CD14-positive monocyte (primary cell): ENCODE data around the gene CPA4. TPM values are rescaled to one million over a fixed set of nuclear protein-coding genes. Genes with fewer than 3 reads are reported as not detected.

Experiments
- DNase-seq, 3 donors: peaks; one replicate each; pipeline ENCODE4 v3.0.0-alpha.2; 2011 to 2022
- H2AFZ ChIP-seq: 2 replicates; pipeline ENCODE4 v1.6.0; 2012; ENCODE audit warnings: mild to moderate bottlenecking, low read depth, low read length, inconsistent platforms; ENCODE audit not compliant: insufficient read depth, poor library complexity, severe bottlenecking
- H3K27ac ChIP-seq, 2 donors: 1 replicate in 1 of 2; 2 replicates in 1 of 2; pipeline ENCODE4 v1.5.1; 2012 to 2013; ENCODE audit warnings: low read length in 2 of 2, control low read depth in 1 of 2, inconsistent platforms in 1 of 2, low read depth in 1 of 2, mild to moderate bottlenecking in 1 of 2
- H3K27me3 ChIP-seq, 2 donors: one replicate each; pipeline versions ENCODE4 v1.6.0 to v1.6.1; 2011 to 2013; ENCODE audit warnings: low read length in 2 of 2; ENCODE audit not compliant: control insufficient read depth in 2 of 2, insufficient read depth in 2 of 2
- H3K36me3 ChIP-seq, 2 donors: replicated peaks in 1 of 2; 1 replicate in 1 of 2; 2 replicates in 1 of 2; pipeline versions ENCODE4 v1.5.1 to v1.6.1; 2012 to 2013; ENCODE audit warnings: low read length in 2 of 2, control low read depth in 1 of 2, inconsistent platforms in 1 of 2, mild to moderate bottlenecking in 1 of 2; ENCODE audit not compliant: insufficient read depth in 2 of 2, control insufficient read depth in 1 of 2
- H3K4me1 ChIP-seq, 2 donors: 1 replicate in 1 of 2; 2 replicates in 1 of 2; pipeline versions ENCODE4 v1.5.1 to v1.6.1; 2012 to 2013; ENCODE audit warnings: low read length in 2 of 2, control low read depth in 1 of 2, inconsistent platforms in 1 of 2, mild to moderate bottlenecking in 1 of 2, moderate library complexity in 1 of 2; ENCODE audit not compliant: insufficient read depth in 2 of 2, control insufficient read depth in 1 of 2
- H3K4me2 ChIP-seq: replicated peaks from 2 replicates; pipeline ENCODE3; 2012; ENCODE audit warnings: low read length, moderate library complexity, mild to moderate bottlenecking; ENCODE audit not compliant: poor library complexity, severe bottlenecking; ENCODE audit errors: extremely low read depth
- H3K4me3 ChIP-seq, 3 experiments: fragments of 200-600 bp in 1 of 3; sonication (generic) in 1 of 3; replicated peaks in 1 of 3; 1 replicate in 2 of 3; 2 replicates in 1 of 3; pipeline ENCODE4 v1.5.1; 2011 to 2013; ENCODE audit warnings: low read length in 3 of 3, mild to moderate bottlenecking in 3 of 3, control low read depth in 2 of 3, low read depth in 2 of 3, inconsistent platforms in 1 of 3, moderate library complexity in 1 of 3
- H3K79me2 ChIP-seq: 2 replicates; pipeline ENCODE4 v1.6.0; 2012; ENCODE audit warnings: mild to moderate bottlenecking, control low read depth, inconsistent platforms, low read length, moderate library complexity; ENCODE audit not compliant: insufficient read depth
- H3K9ac ChIP-seq: 2 replicates; pipeline ENCODE4 v1.6.0; 2017; ENCODE audit warnings: low read length, mild to moderate bottlenecking; ENCODE audit not compliant: insufficient read depth, poor library complexity, severe bottlenecking
- H3K9me3 ChIP-seq, 2 donors: replicated peaks in 1 of 2; 1 replicate in 1 of 2; 2 replicates in 1 of 2; pipeline versions ENCODE4 v1.5.1 to v1.6.1; 2012 to 2013; ENCODE audit warnings: low read length in 2 of 2, control low read depth in 1 of 2; ENCODE audit not compliant: control insufficient read depth in 1 of 2, insufficient read depth in 1 of 2
- H4K20me1 ChIP-seq: 2 replicates; pipeline ENCODE4 v1.6.0; 2012; ENCODE audit warnings: mild to moderate bottlenecking, low read length, control low read depth, moderate library complexity; ENCODE audit not compliant: insufficient read depth
- H3K27ac Mint-ChIP-seq, 7 donors: one replicate each; pipeline ENCODE4 v1.8.0; 2020; ENCODE audit warnings: mild to moderate bottlenecking in 7 of 7, mixed read lengths in 7 of 7, moderate library complexity in 6 of 7, inconsistent platforms in 2 of 7
- H3K27me3 Mint-ChIP-seq, 3 donors: one replicate each; pipeline ENCODE4 v1.8.0; 2021 to 2022; ENCODE audit warnings: low read depth in 3 of 3, mild to moderate bottlenecking in 3 of 3, mixed read lengths in 3 of 3, moderate library complexity in 3 of 3, inconsistent platforms in 1 of 3
- H3K36me3 Mint-ChIP-seq, 2 donors: one replicate each; pipeline ENCODE4 v1.8.0; 2020; ENCODE audit warnings: mixed read lengths in 2 of 2, inconsistent platforms in 1 of 2, mild to moderate bottlenecking in 1 of 2
- H3K4me1 Mint-ChIP-seq: one replicate; pipeline ENCODE4 v1.8.0; 2020; ENCODE audit warnings: mild to moderate bottlenecking, mixed read lengths
- H3K4me3 Mint-ChIP-seq, 2 donors: one replicate each; pipeline ENCODE4 v1.8.0; 2020; ENCODE audit warnings: mild to moderate bottlenecking in 2 of 2, mixed read lengths in 2 of 2, moderate library complexity in 1 of 2
- H3K9me3 Mint-ChIP-seq, 7 donors: one replicate each; pipeline ENCODE4 v1.8.0; 2020 to 2022; ENCODE audit warnings: mixed read lengths in 7 of 7, mild to moderate bottlenecking in 6 of 7, moderate library complexity in 6 of 7, inconsistent platforms in 2 of 7
- WGBS: methylation state at CpG from one replicate; pipeline ENCODE4 v1.1.5; 2013; ENCODE audit warnings: missing lambda C conversion rate; ENCODE audit not compliant: insufficient coverage; 5-methylcytosine and 5-hydroxymethylcytosine counted together
- intact Hi-C, 2 donors: fragments of 100-400 bp; cut with micrococcal nuclease; formaldehyde crosslinking; loops; one replicate each; pipeline versions ENCODE4 v1.15.0 to v1.15.1; 2023
- polyA plus RNA-seq, 3 donors: library from polyadenylated mRNA; depleted of rRNA in 1 of 3; unstranded in 2 of 3; stranded (reverse) in 1 of 3; fragments of 300-500 nt in 2 of 3; fragments of >200 nt in 1 of 3; fragmentation: Illumina TruSeq in 2 of 3; gene quantifications; 1 replicate in 2 of 3; 2 replicates in 1 of 3; pipeline ENCODE4 v1.2.3, GENCODE V29; 2012 to 2021
- TF ChIP-seq, protein P1 (sequence below): fragments of 200-600 bp; IDR thresholded peaks from one replicate; pipeline ENCODE4 v1.8.0; 2022; ENCODE audit warnings: antibody characterized with exemption, mild to moderate bottlenecking

CPA4 gene
- polyA plus RNA-seq, 3 donors: not detected

DNA sequence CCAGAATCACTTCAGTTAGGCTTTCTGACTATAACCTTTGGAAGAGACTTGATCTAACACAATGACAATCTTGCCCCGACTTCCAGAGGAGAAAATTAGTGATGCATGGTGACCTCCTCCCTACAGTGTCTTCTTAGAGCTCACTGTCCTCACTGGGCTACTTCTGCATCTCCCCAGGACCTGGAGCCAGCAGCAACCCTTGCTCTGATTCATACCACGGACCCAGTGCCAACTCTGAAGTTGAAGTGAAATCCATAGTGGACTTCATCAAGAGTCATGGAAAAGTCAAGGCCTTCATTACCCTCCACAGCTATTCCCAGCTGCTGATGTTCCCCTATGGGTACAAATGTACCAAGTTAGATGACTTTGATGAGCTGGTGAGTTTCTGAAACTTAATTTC, 13.7 kb upstream of the CPA4 start:
- TF ChIP-seq, protein P1, sequence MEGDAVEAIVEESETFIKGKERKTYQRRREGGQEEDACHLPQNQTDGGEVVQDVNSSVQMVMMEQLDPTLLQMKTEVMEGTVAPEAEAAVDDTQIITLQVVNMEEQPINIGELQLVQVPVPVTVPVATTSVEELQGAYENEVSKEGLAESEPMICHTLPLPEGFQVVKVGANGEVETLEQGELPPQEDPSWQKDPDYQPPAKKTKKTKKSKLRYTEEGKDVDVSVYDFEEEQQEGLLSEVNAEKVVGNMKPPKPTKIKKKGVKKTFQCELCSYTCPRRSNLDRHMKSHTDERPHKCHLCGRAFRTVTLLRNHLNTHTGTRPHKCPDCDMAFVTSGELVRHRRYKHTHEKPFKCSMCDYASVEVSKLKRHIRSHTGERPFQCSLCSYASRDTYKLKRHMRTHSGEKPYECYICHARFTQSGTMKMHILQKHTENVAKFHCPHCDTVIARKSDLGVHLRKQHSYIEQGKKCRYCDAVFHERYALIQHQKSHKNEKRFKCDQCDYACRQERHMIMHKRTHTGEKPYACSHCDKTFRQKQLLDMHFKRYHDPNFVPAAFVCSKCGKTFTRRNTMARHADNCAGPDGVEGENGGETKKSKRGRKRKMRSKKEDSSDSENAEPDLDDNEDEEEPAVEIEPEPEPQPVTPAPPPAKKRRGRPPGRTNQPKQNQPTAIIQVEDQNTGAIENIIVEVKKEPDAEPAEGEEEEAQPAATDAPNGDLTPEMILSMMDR: no peak
- no peaks in the 10 kb centered on the region for H4K20me1 ChIP-seq
- no peak for DNase-seq
- WGBS: 100% methylated on average over 2 of the region's 2 CpGs
- peaks cover 8% of the 10 kb centered on the region for H3K4me1 Mint-ChIP-seq
- no peak overlapping the region for H3K27ac Mint-ChIP-seq
- peaks cover 0 to 4% (median 2%) of the 10 kb centered on the region in 7 donors for H3K9me3 Mint-ChIP-seq
- H3K27me3 Mint-ChIP-seq: peaks cover 0 to 4% (median 2%) of the 10 kb centered on the region in 3 donors
- H3K4me1 ChIP-seq: peaks cover 0 to under 1% of the 10 kb centered on the region in 2 donors
- H3K27me3 ChIP-seq: no peaks in the 10 kb centered on the region
- H3K9ac ChIP-seq: no peak overlapping the region
- no peaks in the 10 kb centered on the region for H3K36me3 ChIP-seq
- H3K4me3 Mint-ChIP-seq: no peak overlapping the region
- no peak overlapping the region for H2AFZ ChIP-seq
- H3K79me2 ChIP-seq: no peaks in the 10 kb centered on the region
- H3K36me3 Mint-ChIP-seq: no peaks in the 10 kb centered on the region
- H3K4me3 ChIP-seq: no peak overlapping the region
- intact Hi-C loops: no loop called here
- H3K4me2 ChIP-seq: no peak overlapping the region
- no peak overlapping the region for H3K27ac ChIP-seq
- no peaks in the 10 kb centered on the region for H3K9me3 ChIP-seq

DNA sequence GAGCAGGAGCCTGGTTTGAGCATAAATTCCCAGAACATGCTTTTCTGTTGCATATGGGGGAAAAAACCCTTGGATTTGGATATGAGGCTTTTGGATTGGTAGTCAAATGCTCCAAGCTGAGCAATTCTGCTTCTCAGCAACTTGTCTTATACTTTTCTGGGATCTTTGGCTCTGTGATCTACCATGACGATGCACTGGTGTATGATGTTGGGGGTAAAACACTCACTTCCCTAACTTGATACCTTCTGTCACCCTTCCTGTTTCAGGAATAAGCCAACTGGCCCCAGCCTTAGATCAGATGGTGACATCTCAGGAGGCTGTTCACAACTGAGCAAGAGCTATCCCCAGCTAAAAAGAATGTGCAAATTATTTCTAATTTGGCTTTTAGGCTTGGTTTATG, 13.1 kb upstream of the CPA4 start:
- no peaks in the 10 kb centered on the region for H3K36me3 Mint-ChIP-seq
- peaks cover 0 to 5% (median 2%) of the 10 kb centered on the region in 3 donors for H3K27me3 Mint-ChIP-seq

More for the DNA sequence above, 13.1 kb upstream of the CPA4 start:
- no CpG with 5 or more reads among the region's 1 CpG for WGBS
- DNase-seq: no peak
- H3K79me2 ChIP-seq: no peaks in the 10 kb centered on the region
- H3K27ac Mint-ChIP-seq: no peak overlapping the region
- no peak overlapping the region for H3K9ac ChIP-seq
- H4K20me1 ChIP-seq: no peaks in the 10 kb centered on the region
- H3K36me3 ChIP-seq: no peaks in the 10 kb centered on the region
- no peak overlapping the region for H3K4me3 ChIP-seq
- no peaks in the 10 kb centered on the region for H3K27me3 ChIP-seq
- H3K4me1 ChIP-seq: no peaks in the 10 kb centered on the region
- TF ChIP-seq, protein P1: no peak
- H3K9me3 Mint-ChIP-seq: peaks cover 0 to 4% (median 2%) of the 10 kb centered on the region in 7 donors
- no peak overlapping the region for H3K4me3 Mint-ChIP-seq
- peaks cover 8% of the 10 kb centered on the region for H3K4me1 Mint-ChIP-seq
- no peak overlapping the region for H3K4me2 ChIP-seq
- no peak overlapping the region for H2AFZ ChIP-seq
- H3K27ac ChIP-seq: no peak overlapping the region
- H3K9me3 ChIP-seq: no peaks in the 10 kb centered on the region
- intact Hi-C loops: no loop called here
